Suprapubic skin (tissue), 4 donors: ENCODE results near the gene MGAT4C.

Experiments used
- POLR2A ChIP-seq, 2 donors: fragments of 450-650 bp; IDR thresholded peaks; one replicate each; pipeline ENCODE4 v1.6.1; 2017; ENCODE audit warnings: antibody characterized with exemption in 2 of 2, mild to moderate bottlenecking in 2 of 2, moderate library complexity in 2 of 2
- POLR2AphosphoS5 ChIP-seq, 3 donors: sonication (generic); formaldehyde crosslinking; IDR thresholded peaks; one replicate each; pipeline ENCODE4 v1.6.1; 2017; ENCODE audit warnings: antibody characterized with exemption in 3 of 3

DNA sequence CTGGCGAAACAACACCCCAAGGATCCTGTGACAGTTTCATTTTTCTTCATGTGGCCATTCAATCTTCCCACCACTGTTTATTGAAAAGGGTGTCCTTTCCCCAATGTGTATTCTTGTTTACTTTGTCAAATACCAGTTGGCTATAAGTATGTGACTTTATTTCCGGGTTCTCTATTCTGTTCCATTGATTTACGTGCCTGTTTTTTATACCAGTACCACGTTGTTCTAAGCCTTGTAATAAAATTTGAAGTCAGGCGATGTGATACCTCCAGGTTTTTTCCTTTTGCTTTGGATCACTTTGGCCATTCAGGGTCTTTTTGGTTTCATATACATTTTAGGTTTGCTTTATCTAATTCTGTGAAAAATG lies 9.1 kb upstream of the MGAT4C start:
- TF ChIP-seq POLR2A (IDR thresholded peaks at IDR 0.05): no peak
- TF ChIP-seq POLR2AphosphoS5 (IDR thresholded peaks at IDR 0.05): no peak
